ENCODE measurements around the gene NTSR1. TPM values are rescaled to one million over a fixed set of nuclear protein-coding genes. Genes with fewer than 3 reads are reported as not detected.

Gene NTSR1
- total and polyA plus RNA-seq, 2 experiments from 2014 or later: 0.15 to 1.4 TPM

GRCh38 chr20:62811320-62811719 lies 102.7 kb downstream of the NTSR1 start (continued):
- no peak for TF ChIP-seq ZNF462 (CRISPR knock-in tag; IDR thresholded peaks at IDR 0.05)
- no peak for TF ChIP-seq POLR2AphosphoS5 (IDR thresholded peaks at IDR 0.05; ENCODE audit: low read depth)

- TF ChIP-seq JUNB (IDR thresholded peaks at IDR 0.05; ENCODE audit: unreplicated experiment): no peak
- no peak for TF ChIP-seq ZNF331 (CRISPR knock-in tag; IDR thresholded peaks at IDR 0.05; ENCODE audit: low read depth)
- no peak for TF ChIP-seq POLR2AphosphoS5 (IDR thresholded peaks at IDR 0.05; ENCODE audit: low read depth)
- no peak for TF ChIP-seq NANOG (IDR thresholded peaks at IDR 0.05; ENCODE audit: borderline replicate concordance)
- TF ChIP-seq ZNF462 (CRISPR knock-in tag; IDR thresholded peaks at IDR 0.05): no peak
- TF ChIP-seq CREB1 (CRISPR knock-in tag; IDR thresholded peaks at IDR 0.05; ENCODE audit: low read depth): no peak
- no peak for TF ChIP-seq STAT1 (IDR thresholded peaks at IDR 0.05; ENCODE audit: unreplicated experiment)
- DNase-seq (ENCODE audit: low spot score) (no peak), ATAC-seq (no peak)
- Histone ChIP-seq H3K27me3 (ENCODE audit: insufficient read depth) (no peaks in the 10 kb centered on the region), H3K4me1 (ENCODE audit: insufficient read depth) (peaks cover 6% of the 10 kb centered on the region; the same call in 1 of the 2 replicates), H3K4me2 (no peak overlapping the region), H2AFZ (no peak overlapping the region), H3F3A (replicated peaks; ENCODE audit: low read depth) (no peaks in the 10 kb centered on the region), H4K20me1 (replicated peaks; ENCODE audit: insufficient read depth) (peaks cover under 1% of the 10 kb centered on the region), H3K9me2 (ENCODE audit: insufficient read depth) (no peaks in the 10 kb centered on the region), H3K4me3 (no peak overlapping the region), H3K27ac (ENCODE audit: low read depth) (no peak overlapping the region), H3K79me2 (replicated peaks; ENCODE audit: insufficient read depth) (no peaks in the 10 kb centered on the region), H3K36me3 (ENCODE audit: insufficient read depth) (no peaks in the 10 kb centered on the region)
- Mint-ChIP-seq H3K27me3 (ENCODE audit: insufficient read depth, low read depth, poor library complexity) (peaks cover 21% of the 10 kb centered on the region), H3K36me3 (ENCODE audit: low read depth) (peaks cover 9% of the 10 kb centered on the region; the same call in 1 of the 3 replicates), H3K27ac (no peak overlapping the region), H3K9me3 (no peaks in the 10 kb centered on the region), H3K4me3 (no peak overlapping the region), H3K4me1 (peaks cover 13% of the 10 kb centered on the region)
These were observed 103.1 kb downstream of the NTSR1 start for GRCh38 chr20:62811720-62812119.

Data from GM23338 (cell line).